H1 (cell line): ENCODE results near the gene PDE1A. TPM values are rescaled to one million over a fixed set of nuclear protein-coding genes. Genes with fewer than 3 reads are reported as not detected.

Experiments
- CTCF ChIA-PET: fragments of 300-600 bp; sonication (Branson Sonifier 250); formaldehyde crosslinking; loops from one replicate; lab custom pipeline; 2021; ENCODE audit not compliant: partially characterized antibody; lab: Charles Lee
- POLR2A ChIA-PET: fragments of 300-600 bp; sonication (Branson Sonifier 250); formaldehyde crosslinking; loops from one replicate; lab custom pipeline; 2021; ENCODE audit warnings: inconsistent platforms; ENCODE audit not compliant: partially characterized antibody; lab: Charles Lee
- DNase-seq, 2 experiments: peaks; one replicate each; pipeline versions ENCODE4 v3.0.0 to v3.0.0-alpha.2; 2010 to 2022; ENCODE audit warnings: low spot score in 2 of 2, low read depth in 1 of 2, mixed read lengths in 1 of 2
- FAIRE-seq: peaks from 2 replicates; lab custom pipeline; 2011; peaks lifted over from hg19 to GRCh38; lab: Jason Lieb, UNC
- H2AFZ ChIP-seq: 2 replicates; pipeline ENCODE4 v1.8.1; 2012; ENCODE audit warnings: low read length, inconsistent platforms
- H2AK5ac ChIP-seq: 2 replicates; pipeline ENCODE4 v1.6.1; 2013; ENCODE audit warnings: low read depth, low read length
- H2BK120ac ChIP-seq: replicated peaks from 2 replicates; pipeline ENCODE3; 2013; ENCODE audit warnings: low read depth, low read length, inconsistent platforms
- H2BK12ac ChIP-seq: 2 replicates; pipeline ENCODE4 v1.6.1; 2013; ENCODE audit warnings: low read depth, low read length
- H2BK15ac ChIP-seq: 2 replicates; pipeline ENCODE4 v1.6.1; 2013; ENCODE audit warnings: low read length
- H2BK20ac ChIP-seq: 2 replicates; pipeline ENCODE4 v1.6.1; 2013; ENCODE audit warnings: low read length
- H2BK5ac ChIP-seq: 2 replicates; pipeline ENCODE4 v1.6.1; 2013; ENCODE audit warnings: low read depth, low read length
- H3K14ac ChIP-seq: 2 replicates; pipeline ENCODE4 v1.6.1; 2013; ENCODE audit warnings: inconsistent platforms; ENCODE audit not compliant: insufficient read length
- H3K18ac ChIP-seq: 2 replicates; pipeline ENCODE4 v1.6.1; 2013; ENCODE audit warnings: low read length; ENCODE audit errors: extremely low read depth
- H3K23ac ChIP-seq: 2 replicates; pipeline ENCODE4 v1.6.1; 2013; ENCODE audit warnings: inconsistent platforms; ENCODE audit not compliant: insufficient read length
- H3K23me2 ChIP-seq: 2 replicates; pipeline ENCODE4 v1.6.1; 2013; ENCODE audit warnings: low read depth, low read length
- H3K27ac ChIP-seq: 2 replicates; pipeline ENCODE4 v1.6.1; 2011; ENCODE audit warnings: low read depth, low read length, inconsistent platforms
- H3K27me3 ChIP-seq, 4 experiments: replicated peaks in 1 of 4; 1 replicate in 1 of 4; 2 replicates in 3 of 4; pipeline versions ENCODE4 v1.6.1 to v1.8.1; 2011 to 2013; ENCODE audit warnings: low read length in 3 of 4, mild to moderate bottlenecking in 3 of 4, inconsistent platforms in 2 of 4, mixed read lengths in 2 of 4, moderate library complexity in 1 of 4; ENCODE audit not compliant: control insufficient read depth in 3 of 4, insufficient read depth in 3 of 4; ENCODE audit errors: extremely low read depth in 1 of 4
- H3K36me3 ChIP-seq, 4 experiments: 2 replicates each; pipeline versions ENCODE4 v1.6.1 to v1.8.1; 2011 to 2013; ENCODE audit warnings: mild to moderate bottlenecking in 4 of 4, low read length in 3 of 4, moderate library complexity in 2 of 4, control low read depth in 1 of 4, inconsistent platforms in 1 of 4; ENCODE audit not compliant: insufficient read depth in 4 of 4, control insufficient read depth in 2 of 4
- H3K4ac ChIP-seq: replicated peaks from 2 replicates; pipeline ENCODE3; 2013; ENCODE audit warnings: low read length, low read depth, mixed read lengths, inconsistent platforms; ENCODE audit not compliant: insufficient read length
- H3K4me1 ChIP-seq, 4 experiments: replicated peaks in 1 of 4; 1 replicate in 1 of 4; 2 replicates in 3 of 4; pipeline versions ENCODE4 v1.6.1 to v1.8.1; 2011 to 2013; ENCODE audit warnings: low read length in 3 of 4, inconsistent platforms in 2 of 4, mixed read lengths in 1 of 4; ENCODE audit not compliant: insufficient read depth in 4 of 4, control insufficient read depth in 3 of 4
- H3K4me2 ChIP-seq, 2 experiments: 2 replicates each; pipeline versions ENCODE4 v1.6.1 to v1.8.1; 2011 to 2013; ENCODE audit warnings: low read depth in 2 of 2, low read length in 2 of 2, control low read depth in 1 of 2, inconsistent platforms in 1 of 2, mild to moderate bottlenecking in 1 of 2; ENCODE audit not compliant: insufficient read depth in 1 of 2
- H3K4me3 ChIP-seq, 4 experiments: fragments of 200-600, 300-600 bp in 1 of 4; sonication (generic), shearing (Covaris generic), sonication (Bioruptor Twin) in 1 of 4; 2 replicates each; pipeline versions ENCODE4 v1.5.1 to v1.8.1; 2011 to 2016; ENCODE audit warnings: low read length in 4 of 4, low read depth in 3 of 4, control low read depth in 2 of 4, inconsistent platforms in 2 of 4, mild to moderate bottlenecking in 2 of 4, mixed read lengths in 1 of 4, moderate library complexity in 1 of 4; ENCODE audit not compliant: insufficient read depth in 2 of 4; ENCODE audit errors: extremely low read depth in 1 of 4
- H3K56ac ChIP-seq: replicated peaks from 2 replicates; pipeline ENCODE3; 2013; ENCODE audit warnings: low read depth, mild to moderate bottlenecking, mixed read lengths, low read length, inconsistent platforms; ENCODE audit not compliant: insufficient read length
- H3K79me1 ChIP-seq: 2 replicates; pipeline ENCODE4 v1.6.1; 2013; ENCODE audit warnings: low read depth, low read length, control low read depth
- H3K79me2 ChIP-seq, 2 experiments: 2 replicates each; pipeline versions ENCODE4 v1.6.1 to v1.8.1; 2012 to 2013; ENCODE audit warnings: low read length in 2 of 2, mild to moderate bottlenecking in 2 of 2, inconsistent platforms in 1 of 2; ENCODE audit not compliant: insufficient read depth in 2 of 2, control insufficient read depth in 1 of 2
- H3K9ac ChIP-seq, 4 experiments: replicated peaks in 1 of 4; 1 replicate in 1 of 4; 2 replicates in 3 of 4; pipeline versions ENCODE4 v1.6.1 to v1.8.1; 2011 to 2013; ENCODE audit warnings: low read depth in 3 of 4, low read length in 3 of 4, control low read depth in 2 of 4, mild to moderate bottlenecking in 2 of 4, moderate library complexity in 2 of 4, inconsistent platforms in 1 of 4; ENCODE audit errors: extremely low read depth in 1 of 4
- H3K9me3 ChIP-seq, 2 experiments: 2 replicates each; pipeline versions ENCODE4 v1.6.1 to v1.8.1; 2012 to 2013; ENCODE audit warnings: mild to moderate bottlenecking in 2 of 2, moderate library complexity in 2 of 2, control low read depth in 1 of 2, inconsistent platforms in 1 of 2, low read depth in 1 of 2, low read length in 1 of 2, mixed read lengths in 1 of 2; ENCODE audit not compliant: insufficient read depth in 2 of 2
- H4K20me1 ChIP-seq, 2 experiments: replicated peaks in 1 of 2; 2 replicates each; pipeline versions ENCODE3 to v1.8.1; 2011 to 2013; ENCODE audit warnings: inconsistent platforms in 2 of 2, low read length in 2 of 2, mild to moderate bottlenecking in 1 of 2; ENCODE audit not compliant: insufficient read depth in 2 of 2, control insufficient read depth in 1 of 2
- H4K5ac ChIP-seq: 2 replicates; pipeline ENCODE4 v1.6.1; 2013; ENCODE audit warnings: low read length, low read depth, mixed read lengths, inconsistent platforms; ENCODE audit not compliant: insufficient read length
- H4K8ac ChIP-seq: 2 replicates; pipeline ENCODE4 v1.8.0; 2013; ENCODE audit warnings: mild to moderate bottlenecking, moderate library complexity, low read length, inconsistent platforms; ENCODE audit not compliant: insufficient read depth; ENCODE audit errors: extremely low read depth
- H4K91ac ChIP-seq: replicated peaks from 2 replicates; pipeline ENCODE3; 2013; ENCODE audit warnings: low read length, mixed read lengths, inconsistent platforms; ENCODE audit not compliant: insufficient read length
- BCL11A ChIP-seq, 2 experiments: IDR thresholded peaks; one replicate each; pipeline ENCODE4 v1.6.1; 2011; ENCODE audit warnings: low read depth in 2 of 2, low read length in 2 of 2, mild to moderate bottlenecking in 2 of 2
- CBX8 ChIP-seq: fragments of 300-800, 300-1000 bp; sonication (generic); IDR thresholded peaks from 2 replicates; pipeline ENCODE4 v1.7.1; 2016; ENCODE audit warnings: low read depth, low read length, borderline replicate concordance
- CHD1 ChIP-seq: IDR thresholded peaks from 2 replicates; pipeline ENCODE4 v1.6.1; 2012; ENCODE audit warnings: low read depth, low read length, improper control_type of control experiment
- CHD2 ChIP-seq: IDR thresholded peaks from 2 replicates; pipeline ENCODE4 v1.6.1; 2012; ENCODE audit warnings: low read length, improper control_type of control experiment
- CREB1 ChIP-seq: IDR thresholded peaks from 2 replicates; pipeline ENCODE4 v1.6.1; 2012; ENCODE audit warnings: inconsistent platforms
- EP300 ChIP-seq, 2 experiments: IDR thresholded peaks; 1 replicate in 1 of 2; 2 replicates in 1 of 2; pipeline ENCODE4 v1.6.1; 2011 to 2012; ENCODE audit warnings: low read depth in 2 of 2, low read length in 2 of 2, mild to moderate bottlenecking in 2 of 2, borderline replicate concordance in 1 of 2, inconsistent platforms in 1 of 2, moderate library complexity in 1 of 2
- GTF2F1 ChIP-seq: IDR thresholded peaks from 2 replicates; pipeline ENCODE4 v1.6.1; 2012; ENCODE audit warnings: low read depth, low read length, improper control_type of control experiment, borderline replicate concordance
- KDM5A ChIP-seq: fragments of 200-600 bp; IDR thresholded peaks from 2 replicates; pipeline ENCODE4 v1.7.1; 2012; ENCODE audit warnings: mild to moderate bottlenecking, low read length, inconsistent platforms, mixed read lengths
- NANOG ChIP-seq: IDR thresholded peaks from 2 replicates; pipeline ENCODE4 v1.6.1; 2011; ENCODE audit warnings: low read length, low read depth, mild to moderate bottlenecking, inconsistent platforms; ENCODE audit not compliant: insufficient read depth, poor library complexity, severe bottlenecking
- POLR2A ChIP-seq, 2 experiments: IDR thresholded peaks; 1 replicate in 1 of 2; 2 replicates in 1 of 2; pipeline ENCODE4 v1.6.1; 2011; ENCODE audit warnings: low read depth in 2 of 2, low read length in 2 of 2, mild to moderate bottlenecking in 2 of 2; ENCODE audit errors: control extremely low read depth in 1 of 2
- POLR2AphosphoS5 ChIP-seq: IDR thresholded peaks from 2 replicates; pipeline ENCODE4 v1.6.1; 2011; ENCODE audit warnings: low read depth, low read length
- RAD21 ChIP-seq, 2 experiments: IDR thresholded peaks in 1 of 2; conservative IDR thresholded peaks in 1 of 2; 2 replicates each; pipeline ENCODE4 v1.6.1; 2011; ENCODE audit warnings: low read depth in 2 of 2, low read length in 2 of 2, improper control_type of control experiment in 1 of 2, inconsistent platforms in 1 of 2, mild to moderate bottlenecking in 1 of 2, moderate library complexity in 1 of 2
- RXRA ChIP-seq: IDR thresholded peaks from 2 replicates; pipeline ENCODE4 v1.6.1; 2011; ENCODE audit warnings: low read depth, mild to moderate bottlenecking, low read length, moderate library complexity; ENCODE audit not compliant: insufficient read depth
- SUZ12 ChIP-seq: fragments of 200-600 bp; sonication (generic); IDR thresholded peaks from 2 replicates; pipeline ENCODE4 v1.6.1; 2012; ENCODE audit warnings: mild to moderate bottlenecking, inconsistent platforms, low read length, moderate library complexity, mixed read lengths
- TAF7 ChIP-seq: optimal IDR thresholded peaks from 2 replicates; pipeline ENCODE3; 2011; ENCODE audit warnings: low read depth, mild to moderate bottlenecking, inconsistent platforms, low read length, moderate library complexity, borderline replicate concordance
- WGBS, 2 experiments: shearing (Covaris generic) in 1 of 2; methylation state at CpG; one replicate each; pipeline versions ENCODE4 v1.1.6 to v1.1.7; 2013 to 2015; ENCODE audit warnings: low lambda C conversion rate in 2 of 2, mixed read lengths in 2 of 2, inconsistent platforms in 1 of 2, low coverage in 1 of 2, missing lambda C conversion rate in 1 of 2; ENCODE audit not compliant: insufficient replicate concordance in 2 of 2, insufficient coverage in 1 of 2, insufficient read length in 1 of 2; ENCODE audit errors: extremely low coverage in 1 of 2, missing lambda C conversion rate in 1 of 2; 5-methylcytosine and 5-hydroxymethylcytosine counted together
- polyA plus RNA-seq, 7 experiments: library from polyadenylated mRNA; depleted of rRNA in 3 of 7; stranded (reverse) in 5 of 7; unstranded in 2 of 7; fragments of >200 nt in 5 of 7; fragments of 200-250 nt in 2 of 7; gene quantifications; 1 replicate in 5 of 7; 2 replicates in 1 of 7; 4 replicates in 1 of 7; pipeline versions ENCODE4 v1.2.1 to v1.2.3, GENCODE V29; 2011 to 2013; ENCODE audit warnings: missing spikeins in 2 of 7, mixed read lengths in 2 of 7
- total RNA-seq: library from RNA; stranded (reverse); fragmentation: NEBNext Ultra II Directional; extraction: Animal tissue kit (Norgen Biotek cat#: 25700); gene quantifications from 2 replicates; pipeline ENCODE4 v1.2.1, GENCODE V29; 2021

The PDE1A gene
- total and polyA plus RNA-seq, 2 of the 8 experiments (the other 6 are each of a cell fraction or from before 2014, with no cell fraction given) = 0.34 TPM; not detected in 1

DNA sequence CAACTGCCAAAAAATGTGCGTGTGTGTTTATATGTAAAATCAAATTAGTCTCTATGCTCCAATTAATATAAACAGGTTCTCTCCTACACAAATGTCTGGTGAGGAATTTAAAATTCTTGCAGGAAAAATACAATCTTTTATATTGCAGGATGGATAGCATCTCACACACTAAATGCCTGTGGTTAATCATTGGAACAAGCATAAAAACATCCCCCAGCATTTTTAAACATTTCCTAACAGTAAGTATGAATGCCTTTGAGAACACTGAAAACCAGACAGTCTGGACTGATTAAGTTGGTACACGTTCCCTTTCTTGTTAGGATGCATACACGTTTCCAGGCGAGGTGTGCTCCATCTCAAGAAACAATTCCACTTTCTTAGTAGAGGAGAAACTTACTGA is 29.9 kb upstream of the PDE1A start:
- POLR2A ChIA-PET = no interaction called here
- no peak overlapping the region for H2BK12ac ChIP-seq
- TF ChIP-seq GTF2F1 (no peak), TAF7 (no peak), BCL11A (IDR thresholded peaks at IDR 0.05; ENCODE audit: low read depth in 2 of 2, low read length in 2 of 2) (no peak), SUZ12 (no peak), RXRA (no peak), EP300 (IDR thresholded peaks at IDR 0.05; ENCODE audit: borderline replicate concordance in 1 of 2, low read depth in 2 of 2, low read length in 2 of 2) (no peak), NANOG (no peak), POLR2AphosphoS5 (no peak), POLR2A (IDR thresholded peaks at IDR 0.05; ENCODE audit: control extremely low read depth in 1 of 2, low read depth in 2 of 2, low read length in 2 of 2) (no peak), CHD1 (no peak), CBX8 (no peak), RAD21 (IDR thresholded peaks at IDR 0.05 in 1 of 2, conservative IDR thresholded peaks at IDR 0.05 in 1 of 2; ENCODE audit: low read depth in 2 of 2, low read length in 2 of 2) (no peak), KDM5A (no peak), CREB1 (no peak), CHD2 (no peak)

More for the DNA sequence above, 29.9 kb upstream of the PDE1A start:
- Histone ChIP-seq H2BK5ac (no peak overlapping the region), H3K9me3 (no peaks in the 10 kb centered on the region), H3K36me3 (no peaks in the 10 kb centered on the region), H2AK5ac (no peak overlapping the region), H3K14ac (no peak overlapping the region), H3K23me2 (no peaks in the 10 kb centered on the region; the same call in 1 of the 2 replicates), H3K79me1 (no peaks in the 10 kb centered on the region), H3K27ac (no peak overlapping the region), H3K4me2 (no peak overlapping the region), H3K4ac (no peak overlapping the region), H2BK15ac (no peak overlapping the region), H4K20me1 (no peaks in the 10 kb centered on the region), H3K56ac (no peak overlapping the region), H2BK20ac (no peak overlapping the region), H3K23ac (no peak overlapping the region), H3K9ac (no peak overlapping the region), H3K79me2 (no peaks in the 10 kb centered on the region), H4K91ac (no peak overlapping the region), H3K4me3 (no peak overlapping the region), H2AFZ (no peak overlapping the region), H4K5ac (no peak overlapping the region), H4K8ac (no peak overlapping the region), H2BK120ac (no peak overlapping the region), H3K18ac (no peak overlapping the region), H3K27me3 (no peaks in the 10 kb centered on the region), H3K4me1 (no peaks in the 10 kb centered on the region)
- 84% methylated on average over 4 of the region's 4 CpGs; no CpG with 5 or more reads in 1 of the 2 experiments for WGBS, 2 experiments
- CTCF ChIA-PET = no interaction called here
- FAIRE-seq (no peak), DNase-seq (no peak)
